GM12801 (cell line): ENCODE data around the gene BIRC5.

ENCODE experiments used
- TF ChIP-seq, protein P1 (sequence below): IDR thresholded peaks from one replicate; pipeline ENCODE4 v1.5.1; 2011; ENCODE audit warnings: control low read depth; ENCODE audit not compliant: insufficient read length; ENCODE audit errors: extremely low read depth

The BIRC5 gene

DNA sequence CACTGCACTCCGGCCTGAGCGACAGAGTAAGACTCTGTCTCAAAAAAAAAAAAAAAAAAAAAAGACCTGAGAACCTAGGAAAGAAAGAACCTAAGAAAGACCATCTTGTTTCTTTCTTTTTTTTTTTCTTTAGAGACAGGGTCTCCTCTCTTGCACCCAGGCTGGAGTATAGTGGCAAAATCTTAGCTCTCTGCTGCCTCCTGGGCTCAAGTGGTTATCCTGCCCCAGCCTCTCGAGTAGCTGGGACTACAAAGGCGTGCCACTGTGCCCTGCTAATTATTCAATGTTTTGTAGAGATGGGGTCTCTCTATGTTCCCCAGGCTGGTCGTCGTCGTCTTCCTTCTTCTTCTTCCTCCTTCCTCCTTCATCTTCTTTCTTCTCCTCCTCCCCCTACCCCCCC, 7.8 kb upstream of the BIRC5 start:
- TF ChIP-seq, protein P1, sequence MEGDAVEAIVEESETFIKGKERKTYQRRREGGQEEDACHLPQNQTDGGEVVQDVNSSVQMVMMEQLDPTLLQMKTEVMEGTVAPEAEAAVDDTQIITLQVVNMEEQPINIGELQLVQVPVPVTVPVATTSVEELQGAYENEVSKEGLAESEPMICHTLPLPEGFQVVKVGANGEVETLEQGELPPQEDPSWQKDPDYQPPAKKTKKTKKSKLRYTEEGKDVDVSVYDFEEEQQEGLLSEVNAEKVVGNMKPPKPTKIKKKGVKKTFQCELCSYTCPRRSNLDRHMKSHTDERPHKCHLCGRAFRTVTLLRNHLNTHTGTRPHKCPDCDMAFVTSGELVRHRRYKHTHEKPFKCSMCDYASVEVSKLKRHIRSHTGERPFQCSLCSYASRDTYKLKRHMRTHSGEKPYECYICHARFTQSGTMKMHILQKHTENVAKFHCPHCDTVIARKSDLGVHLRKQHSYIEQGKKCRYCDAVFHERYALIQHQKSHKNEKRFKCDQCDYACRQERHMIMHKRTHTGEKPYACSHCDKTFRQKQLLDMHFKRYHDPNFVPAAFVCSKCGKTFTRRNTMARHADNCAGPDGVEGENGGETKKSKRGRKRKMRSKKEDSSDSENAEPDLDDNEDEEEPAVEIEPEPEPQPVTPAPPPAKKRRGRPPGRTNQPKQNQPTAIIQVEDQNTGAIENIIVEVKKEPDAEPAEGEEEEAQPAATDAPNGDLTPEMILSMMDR: no peak

DNA sequence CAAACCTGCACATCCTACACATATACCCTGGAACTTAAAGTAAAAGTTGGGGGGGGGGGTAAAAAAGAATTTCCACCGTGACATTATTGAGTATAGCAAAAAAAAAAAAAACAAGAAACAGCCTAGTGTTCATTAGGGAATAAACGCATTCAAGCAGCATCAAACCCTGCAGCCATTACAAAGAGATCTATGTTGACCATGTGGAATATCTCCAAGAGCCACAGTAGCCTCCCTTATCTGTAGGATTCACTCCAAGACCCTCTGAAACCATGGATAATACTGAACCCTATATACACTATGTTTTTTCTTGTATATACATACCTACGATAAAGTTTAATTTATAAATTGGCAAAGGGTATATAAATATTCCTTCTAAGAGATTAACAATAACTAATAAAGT, 5.6 kb upstream of the BIRC5 start:
- TF ChIP-seq, protein P1: no peak

- TF ChIP-seq, protein P1: no peak
Measured at GRCh38 chr17:78210111-78210510, 3.9 kb upstream of the BIRC5 start.

- TF ChIP-seq, protein P1: no peak
Measured at GRCh38 chr17:78211032-78211431, 3.0 kb upstream of the BIRC5 start.

GRCh38 chr17:78214706-78215061, 631 bp downstream of the BIRC5 start:
- TF ChIP-seq, protein P1: no peak

DNA sequence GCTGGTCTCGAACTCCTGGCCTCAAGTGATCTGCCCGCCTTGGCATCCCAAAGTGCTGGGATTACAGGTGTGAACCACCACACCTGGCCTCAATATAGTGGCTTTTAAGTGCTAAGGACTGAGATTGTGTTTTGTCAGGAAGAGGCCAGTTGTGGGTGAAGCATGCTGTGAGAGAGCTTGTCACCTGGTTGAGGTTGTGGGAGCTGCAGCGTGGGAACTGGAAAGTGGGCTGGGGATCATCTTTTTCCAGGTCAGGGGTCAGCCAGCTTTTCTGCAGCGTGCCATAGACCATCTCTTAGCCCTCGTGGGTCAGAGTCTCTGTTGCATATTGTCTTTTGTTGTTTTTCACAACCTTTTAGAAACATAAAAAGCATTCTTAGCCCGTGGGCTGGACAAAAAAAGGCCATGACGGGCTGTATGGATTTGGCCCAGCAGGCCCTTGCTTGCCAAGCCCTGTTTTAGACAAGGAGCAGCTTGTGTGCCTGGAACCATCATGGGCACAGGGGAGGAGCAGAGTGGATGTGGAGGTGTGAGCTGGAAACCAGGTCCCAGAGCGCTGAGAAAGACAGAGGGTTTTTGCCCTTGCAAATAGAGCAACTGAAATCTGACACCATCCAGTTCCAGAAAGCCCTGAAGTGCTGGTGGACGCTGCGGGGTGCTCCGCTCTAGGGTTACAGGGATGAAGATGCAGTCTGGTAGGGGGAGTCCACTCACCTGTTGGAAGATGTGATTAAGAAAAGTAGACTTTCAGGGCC, 5.5 kb downstream of the BIRC5 start:
- TF ChIP-seq, protein P1: no peak

GRCh38 chr17:78223061-78223460, 9.0 kb downstream of the BIRC5 start:
- TF ChIP-seq, protein P1: no peak

DNA sequence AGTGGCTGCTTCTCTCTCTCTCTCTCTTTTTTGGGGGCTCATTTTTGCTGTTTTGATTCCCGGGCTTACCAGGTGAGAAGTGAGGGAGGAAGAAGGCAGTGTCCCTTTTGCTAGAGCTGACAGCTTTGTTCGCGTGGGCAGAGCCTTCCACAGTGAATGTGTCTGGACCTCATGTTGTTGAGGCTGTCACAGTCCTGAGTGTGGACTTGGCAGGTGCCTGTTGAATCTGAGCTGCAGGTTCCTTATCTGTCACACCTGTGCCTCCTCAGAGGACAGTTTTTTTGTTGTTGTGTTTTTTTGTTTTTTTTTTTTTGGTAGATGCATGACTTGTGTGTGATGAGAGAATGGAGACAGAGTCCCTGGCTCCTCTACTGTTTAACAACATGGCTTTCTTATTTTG, 9.7 kb downstream of the BIRC5 start:
- TF ChIP-seq, protein P1: no peak
